Memory B cell (primary cell): ENCODE results near the gene STPG3.
"Not testable (repeated sequence)": the region's sequence is repeated elsewhere in the genome, so short reads cannot be mapped to it uniquely, and the experiment has no call there.

Experiments
- ATAC-seq: fragments of 150-1000 bp; cut with Tn5 transposase; 2 replicates; pipeline ENCODE4 v1.10.0; 2021; ENCODE audit warnings: low read depth, mild to moderate bottlenecking, moderate library complexity
- DNase-seq, 2 donors: peaks; one replicate each; pipeline ENCODE4 v3.0.0; 2022; ENCODE audit warnings: low spot score in 2 of 2
- H3K27ac Mint-ChIP-seq: one replicate; pipeline ENCODE4 v1.8.0; 2022; ENCODE audit warnings: mild to moderate bottlenecking, moderate library complexity, mixed read lengths
- H3K27me3 Mint-ChIP-seq: one replicate; pipeline ENCODE4 v1.8.0; 2022; ENCODE audit warnings: mixed read lengths
- H3K36me3 Mint-ChIP-seq: one replicate; pipeline ENCODE4 v1.8.0; 2022; ENCODE audit warnings: mild to moderate bottlenecking, mixed read lengths
- H3K4me1 Mint-ChIP-seq: one replicate; pipeline ENCODE4 v1.8.0; 2022; ENCODE audit warnings: mixed read lengths
- H3K4me3 Mint-ChIP-seq: one replicate; pipeline ENCODE4 v1.8.0; 2022; ENCODE audit warnings: mild to moderate bottlenecking, moderate library complexity, mixed read lengths
- H3K9me3 Mint-ChIP-seq: one replicate; pipeline ENCODE4 v1.8.0; 2022; ENCODE audit warnings: mixed read lengths

STPG3 gene

DNA sequence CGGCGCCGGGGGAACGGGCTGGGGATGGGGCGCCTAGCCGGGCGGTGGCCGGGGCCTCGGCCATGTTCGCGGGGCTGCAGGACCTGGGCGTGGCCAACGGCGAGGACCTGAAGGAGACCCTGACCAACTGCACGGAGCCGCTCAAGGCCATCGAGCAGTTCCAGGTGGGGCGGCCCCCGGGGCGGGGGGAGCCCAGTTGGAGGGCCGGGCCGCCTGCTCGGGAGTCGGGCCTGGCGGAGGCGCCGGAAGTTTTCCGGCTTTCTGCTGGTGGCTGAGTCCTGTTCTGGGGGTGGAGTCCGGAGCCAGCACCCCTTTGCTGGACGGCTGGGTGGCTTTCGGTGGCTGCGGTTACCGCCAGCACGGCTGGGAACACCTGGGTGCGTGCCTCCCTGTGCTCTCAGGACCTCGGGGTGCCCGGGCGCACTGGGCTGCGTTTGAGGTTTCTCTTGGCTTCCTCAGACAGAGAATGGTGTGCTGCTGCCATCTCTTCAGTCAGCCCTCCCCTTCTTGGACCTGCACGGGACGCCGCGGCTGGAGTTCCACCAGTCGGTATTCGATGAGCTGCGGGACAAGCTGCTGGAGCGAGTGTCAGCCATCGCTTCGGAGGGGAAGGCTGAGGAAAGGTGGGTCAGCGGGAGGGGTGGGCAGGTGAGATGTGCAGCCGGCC is 4.5 kb downstream of the STPG3 start:
- no peaks in the 10 kb centered on the region for H3K36me3 Mint-ChIP-seq
- ATAC-seq (no peak), DNase-seq (no peak)
- peaks cover 9% of the 10 kb centered on the region for H3K4me1 Mint-ChIP-seq
- peak overlapping the region; percentile 84 for H3K4me3 Mint-ChIP-seq
- H3K27ac Mint-ChIP-seq: no peak overlapping the region
- peaks cover 1% of the 10 kb centered on the region for H3K27me3 Mint-ChIP-seq
- no peaks in the 10 kb centered on the region for H3K9me3 Mint-ChIP-seq

DNA sequence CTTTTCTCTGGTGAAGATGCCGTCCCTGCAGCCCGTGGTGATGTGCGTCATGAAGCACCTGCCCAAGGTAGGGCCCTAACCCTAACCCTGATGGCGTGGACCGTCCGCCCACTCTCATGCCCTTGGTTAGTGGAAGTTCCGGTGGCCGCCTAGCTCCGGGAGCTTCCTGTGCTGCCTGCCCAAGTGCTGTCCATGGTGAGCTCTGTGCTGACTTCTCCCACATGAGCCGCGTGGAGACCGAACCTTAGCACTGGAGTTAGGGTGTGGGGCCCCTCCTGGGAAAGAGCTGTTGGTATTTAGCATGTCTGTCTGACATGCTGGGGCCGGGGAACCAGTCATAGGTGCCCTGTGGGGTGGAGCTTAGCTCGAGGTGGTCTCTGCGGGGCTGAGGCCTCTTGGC is 5.3 kb downstream of the STPG3 start:
- Mint-ChIP-seq H3K4me1 (peaks cover 9% of the 10 kb centered on the region), H3K27me3 (no peaks in the 10 kb centered on the region), H3K27ac (no peak overlapping the region), H3K36me3 (no peaks in the 10 kb centered on the region), H3K9me3 (no peaks in the 10 kb centered on the region), H3K4me3 (peak overlapping the region; percentile 84)
- no peak for ATAC-seq
- DNase-seq: no peak

DNA sequence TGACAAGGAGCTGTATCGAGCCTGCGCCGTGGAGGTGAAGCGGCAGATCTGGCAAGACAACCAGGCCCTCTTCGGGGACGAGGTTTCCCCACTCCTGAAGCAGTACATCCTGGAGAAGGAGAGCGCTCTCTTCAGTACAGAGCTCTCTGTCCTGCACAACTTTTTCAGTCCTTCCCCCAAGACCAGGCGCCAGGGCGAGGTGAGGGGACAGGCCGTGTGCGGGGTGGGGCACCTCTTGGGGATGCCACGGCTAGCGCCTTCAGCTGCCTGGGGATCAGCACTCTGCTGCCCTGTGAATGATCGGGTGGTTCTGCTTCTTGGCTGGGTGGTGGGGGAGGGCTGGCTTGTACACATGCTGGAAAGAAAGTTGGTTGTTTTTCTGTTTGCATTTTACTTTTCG is 5.8 kb downstream of the STPG3 start:
- H3K27me3 Mint-ChIP-seq: no peaks in the 10 kb centered on the region
- DNase-seq (no peak), ATAC-seq (no peak)
- H3K36me3 Mint-ChIP-seq: no peaks in the 10 kb centered on the region
- H3K27ac Mint-ChIP-seq: no peak overlapping the region
- peaks cover 12% of the 10 kb centered on the region for H3K4me1 Mint-ChIP-seq
- peak overlapping the region; percentile 39 for H3K4me3 Mint-ChIP-seq
- no peaks in the 10 kb centered on the region for H3K9me3 Mint-ChIP-seq

DNA sequence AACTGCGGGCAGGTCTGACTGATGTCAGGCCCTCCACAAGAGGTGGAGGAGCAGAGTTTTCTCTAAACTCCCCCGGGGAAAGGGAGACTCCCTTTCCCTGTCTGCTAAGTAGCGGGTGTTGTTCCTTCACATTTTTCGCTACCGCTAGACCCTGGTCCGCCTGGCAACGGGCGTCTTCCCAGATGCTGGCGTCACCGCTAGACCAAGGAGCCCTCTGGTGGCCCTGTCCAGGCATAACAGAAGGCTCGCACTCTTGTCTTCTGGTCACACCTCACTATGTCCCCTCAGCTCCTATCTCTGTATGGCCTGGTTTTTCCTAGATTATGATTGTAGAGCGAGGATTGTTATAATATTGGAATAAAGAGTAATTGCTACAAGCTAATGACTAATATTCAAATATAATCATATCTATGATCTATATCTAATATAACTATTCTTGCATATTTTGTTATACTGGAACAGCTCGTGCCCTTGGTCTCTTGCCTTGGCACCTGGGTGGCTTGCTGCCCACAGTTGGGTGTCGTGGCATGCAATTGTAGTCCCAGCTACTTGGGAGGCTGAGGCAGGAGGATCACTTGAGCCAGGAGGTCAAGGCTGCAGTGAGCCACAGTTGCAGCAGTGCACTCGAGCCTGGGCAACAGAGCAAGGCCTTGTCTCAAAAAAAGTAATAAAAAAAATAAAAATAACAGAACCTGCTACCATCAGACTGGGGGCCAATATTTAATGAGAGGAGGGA is 11.3 kb downstream of the STPG3 start:
- not testable (repeated sequence) for H3K4me1 Mint-ChIP-seq, H3K27ac Mint-ChIP-seq, H3K36me3 Mint-ChIP-seq, DNase-seq, ATAC-seq, H3K27me3 Mint-ChIP-seq, H3K4me3 Mint-ChIP-seq, H3K9me3 Mint-ChIP-seq

DNA sequence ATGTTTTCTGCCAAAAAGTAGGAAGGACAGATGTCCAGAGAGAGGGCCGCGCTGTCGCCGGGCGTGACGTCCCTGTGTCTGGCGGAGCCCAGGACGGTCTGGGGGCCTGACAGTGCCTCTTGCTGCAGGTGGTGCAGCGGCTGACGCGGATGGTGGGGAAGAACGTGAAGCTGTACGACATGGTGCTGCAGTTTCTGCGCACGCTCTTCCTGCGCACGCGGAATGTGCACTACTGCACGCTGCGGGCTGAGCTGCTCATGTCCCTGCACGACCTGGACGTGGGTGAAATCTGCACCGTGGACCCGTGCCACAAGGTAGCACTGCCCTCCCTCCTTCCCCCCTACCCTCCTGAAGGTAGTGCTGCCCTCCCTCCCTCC is 11.8 kb downstream of the STPG3 start:
- no peak for ATAC-seq
- no peak for DNase-seq
- no peak overlapping the region for H3K27ac Mint-ChIP-seq
- peaks cover 3% of the 10 kb centered on the region for H3K36me3 Mint-ChIP-seq
- peaks cover 12% of the 10 kb centered on the region for H3K4me1 Mint-ChIP-seq
- H3K27me3 Mint-ChIP-seq: no peaks in the 10 kb centered on the region
- no peaks in the 10 kb centered on the region for H3K9me3 Mint-ChIP-seq
- H3K4me3 Mint-ChIP-seq: no peak overlapping the region

DNA sequence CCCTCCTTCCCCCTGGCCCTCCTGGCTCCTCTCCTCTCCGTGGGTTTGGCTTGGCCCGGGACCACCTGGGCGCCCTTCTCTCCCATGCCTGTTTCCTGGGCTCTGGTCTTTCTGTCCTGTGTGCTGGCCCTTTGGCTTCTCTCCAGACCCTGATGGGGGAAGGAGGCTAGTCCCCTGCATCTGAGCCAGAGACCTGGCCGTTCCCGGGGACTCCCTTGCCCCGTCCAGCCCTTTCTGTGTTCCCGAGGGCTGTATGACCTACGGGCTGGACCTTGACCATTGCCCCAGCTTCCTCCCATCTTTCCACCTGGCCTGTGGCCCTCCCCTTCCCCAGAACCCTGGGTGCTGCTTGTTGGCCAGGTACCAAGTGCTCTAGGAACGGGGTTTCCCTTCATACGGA is 12.4 kb downstream of the STPG3 start:
- DNase-seq (no peak), ATAC-seq (no peak)
- no peaks in the 10 kb centered on the region for H3K27me3 Mint-ChIP-seq
- no peak overlapping the region for H3K27ac Mint-ChIP-seq
- peaks cover 16% of the 10 kb centered on the region for H3K4me1 Mint-ChIP-seq
- H3K4me3 Mint-ChIP-seq: no peak overlapping the region
- no peaks in the 10 kb centered on the region for H3K9me3 Mint-ChIP-seq
- H3K36me3 Mint-ChIP-seq: peaks cover 3% of the 10 kb centered on the region

DNA sequence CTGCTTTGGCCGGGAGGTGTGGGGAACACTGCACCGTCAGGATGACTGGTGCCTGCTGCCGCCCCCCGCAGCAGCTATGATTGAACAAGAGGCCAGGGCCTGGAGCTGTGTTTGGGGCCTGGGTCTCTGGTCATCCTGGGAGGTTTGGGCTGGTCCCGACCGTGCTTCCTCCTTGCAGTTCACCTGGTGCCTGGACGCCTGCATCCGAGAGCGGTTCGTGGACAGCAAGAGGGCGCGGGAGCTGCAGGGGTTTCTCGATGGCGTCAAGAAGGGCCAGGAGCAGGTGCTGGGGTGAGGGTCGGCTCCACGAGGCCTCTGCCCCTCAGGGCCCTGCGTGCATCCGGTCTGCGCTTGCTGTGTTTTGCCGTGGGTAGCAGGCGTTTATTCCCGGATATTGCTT is 13.0 kb downstream of the STPG3 start:
- no peak overlapping the region for H3K27ac Mint-ChIP-seq
- peaks cover 6% of the 10 kb centered on the region for H3K36me3 Mint-ChIP-seq
- no peaks in the 10 kb centered on the region for H3K27me3 Mint-ChIP-seq
- ATAC-seq (no peak), DNase-seq (no peak)
- H3K9me3 Mint-ChIP-seq: no peaks in the 10 kb centered on the region
- no peak overlapping the region for H3K4me3 Mint-ChIP-seq
- H3K4me1 Mint-ChIP-seq: peaks cover 20% of the 10 kb centered on the region

DNA sequence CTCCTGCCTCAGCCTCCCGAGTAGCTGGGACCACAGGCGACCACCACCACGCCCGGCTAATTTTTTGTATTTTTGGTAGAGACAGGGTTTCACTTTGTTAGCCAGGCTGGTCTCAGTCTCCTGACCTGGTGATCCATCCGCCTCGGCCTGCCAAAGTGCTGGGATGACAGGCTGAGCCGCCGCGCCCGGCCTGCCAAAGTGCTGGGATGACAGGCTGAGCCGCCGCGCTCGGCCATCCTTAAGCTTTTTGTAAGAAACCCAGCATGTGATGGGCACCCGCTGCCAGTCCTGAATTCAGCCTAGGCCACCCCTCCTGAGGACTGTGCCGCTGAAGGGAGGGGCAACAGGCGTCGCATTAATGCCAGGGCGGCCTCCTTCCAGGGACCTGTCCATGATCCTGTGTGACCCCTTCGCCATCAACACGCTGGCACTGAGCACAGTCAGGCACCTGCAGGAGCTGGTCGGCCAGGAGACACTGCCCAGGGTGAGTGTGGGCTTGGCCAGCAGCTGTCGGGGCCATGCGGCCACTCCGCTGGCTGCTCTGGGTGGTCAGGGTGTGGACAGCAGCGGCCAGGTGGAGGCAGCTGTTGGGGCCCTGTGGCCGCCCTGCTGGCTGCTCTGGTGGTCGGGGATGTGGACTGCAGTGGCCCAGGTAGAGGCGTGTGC is 14.5 kb downstream of the STPG3 start:
- ATAC-seq: no peak
- Mint-ChIP-seq H3K36me3 (peaks cover 6% of the 10 kb centered on the region), H3K27ac (no peak overlapping the region), H3K27me3 (no peaks in the 10 kb centered on the region), H3K4me1 (peaks cover 26% of the 10 kb centered on the region), H3K9me3 (no peaks in the 10 kb centered on the region), H3K4me3 (no peak overlapping the region)
- DNase-seq: no peak

DNA sequence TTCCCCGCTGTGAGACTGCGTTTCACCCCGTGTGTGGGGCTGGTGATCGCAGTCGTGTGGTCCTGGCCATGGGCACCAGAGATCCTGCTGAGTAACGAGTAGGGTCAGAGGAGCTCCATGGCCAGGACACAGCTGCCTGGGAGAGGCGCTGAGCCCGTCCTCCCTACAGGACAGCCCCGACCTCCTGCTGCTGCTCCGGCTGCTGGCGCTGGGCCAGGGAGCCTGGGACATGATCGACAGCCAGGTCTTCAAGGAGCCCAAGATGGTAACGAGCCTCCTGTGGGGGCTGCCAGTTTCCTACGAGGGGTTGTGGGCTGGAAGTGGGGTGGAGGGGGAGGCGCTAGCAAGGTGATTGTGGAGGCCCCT is 15.1 kb downstream of the STPG3 start:
- Mint-ChIP-seq H3K36me3 (peaks cover 6% of the 10 kb centered on the region), H3K4me3 (no peak overlapping the region), H3K9me3 (no peaks in the 10 kb centered on the region), H3K27me3 (no peaks in the 10 kb centered on the region), H3K27ac (no peak overlapping the region), H3K4me1 (peaks cover 26% of the 10 kb centered on the region)
- ATAC-seq: no peak
- no peak for DNase-seq

DNA sequence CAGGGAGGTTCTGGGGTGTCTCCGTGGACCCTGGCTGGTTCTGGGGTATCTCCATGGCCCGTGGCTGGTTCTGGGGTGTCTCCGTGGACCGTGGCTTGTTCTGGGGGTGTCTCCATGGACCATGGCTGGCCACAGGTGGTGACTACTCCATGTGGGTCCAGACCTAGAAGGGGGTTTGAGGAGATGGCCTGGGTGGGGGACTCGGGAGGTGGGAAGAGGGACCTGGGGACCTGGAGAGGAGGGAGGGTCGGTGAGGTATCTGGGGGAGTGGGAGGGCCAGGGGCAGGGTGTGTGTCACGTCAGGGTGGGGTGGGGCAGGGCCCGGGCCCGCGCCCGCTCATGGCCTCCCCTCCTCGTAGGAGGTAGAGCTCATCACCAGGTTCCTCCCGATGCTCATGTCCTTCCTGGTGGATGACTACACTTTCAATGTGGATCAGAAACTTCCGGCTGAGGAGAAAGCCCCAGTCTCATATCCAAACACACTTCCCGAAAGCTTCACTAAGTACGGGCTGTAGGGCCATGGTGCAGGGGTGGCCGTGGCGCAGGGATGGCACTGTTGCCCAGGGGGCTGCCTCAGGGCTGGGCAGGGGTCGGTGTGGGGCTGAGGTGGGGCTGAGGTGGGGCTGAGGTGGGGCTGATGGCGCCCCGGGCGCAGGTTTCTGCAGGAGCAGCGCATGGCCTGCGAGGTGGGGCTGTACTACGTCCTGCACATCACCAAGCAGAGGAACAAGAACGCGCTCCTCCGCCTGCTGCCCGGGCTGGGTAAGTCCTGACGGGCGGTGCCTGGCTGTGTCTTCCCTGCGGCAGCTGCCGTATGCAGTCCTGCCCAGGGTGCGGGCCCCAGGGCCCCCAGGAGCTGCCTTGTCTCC is 15.7 kb downstream of the STPG3 start:
- H3K4me3 Mint-ChIP-seq: no peak overlapping the region
- H3K27ac Mint-ChIP-seq: no peak overlapping the region
- no peaks in the 10 kb centered on the region for H3K27me3 Mint-ChIP-seq
- DNase-seq: no peak
- ATAC-seq: no peak
- H3K4me1 Mint-ChIP-seq: peaks cover 26% of the 10 kb centered on the region
- peaks cover 6% of the 10 kb centered on the region for H3K36me3 Mint-ChIP-seq
- H3K9me3 Mint-ChIP-seq: no peaks in the 10 kb centered on the region

DNA sequence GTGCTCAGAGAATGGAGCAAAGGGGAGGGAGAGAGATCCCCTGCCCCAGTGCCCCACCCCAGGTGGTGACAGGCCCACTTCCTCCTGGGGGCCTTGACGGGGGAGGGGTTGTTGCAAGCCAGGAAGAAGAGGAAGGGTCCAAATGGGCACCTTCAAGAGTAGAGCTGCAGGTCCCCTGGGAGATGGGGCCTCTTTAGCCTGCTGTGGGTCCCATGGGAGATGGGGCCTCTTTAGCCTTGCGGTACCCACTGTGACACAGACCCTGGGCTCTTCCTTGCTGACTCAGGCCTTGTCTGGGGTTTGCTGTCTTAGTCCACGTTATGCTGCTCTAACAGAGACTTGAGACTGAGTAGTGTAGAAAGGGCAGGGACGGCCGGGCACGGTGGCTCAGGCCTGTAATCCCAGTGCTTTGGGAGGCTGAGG is 16.9 kb downstream of the STPG3 start:
- peak; percentile 44 for ATAC-seq
- H3K27ac Mint-ChIP-seq: peak overlapping the region; percentile 54
- peaks cover 6% of the 10 kb centered on the region for H3K36me3 Mint-ChIP-seq
- no peaks in the 10 kb centered on the region for H3K27me3 Mint-ChIP-seq
- H3K4me3 Mint-ChIP-seq: peak overlapping the region; percentile 87
- H3K9me3 Mint-ChIP-seq: no peaks in the 10 kb centered on the region
- H3K4me1 Mint-ChIP-seq: peaks cover 25% of the 10 kb centered on the region
- DNase-seq: no peak

DNA sequence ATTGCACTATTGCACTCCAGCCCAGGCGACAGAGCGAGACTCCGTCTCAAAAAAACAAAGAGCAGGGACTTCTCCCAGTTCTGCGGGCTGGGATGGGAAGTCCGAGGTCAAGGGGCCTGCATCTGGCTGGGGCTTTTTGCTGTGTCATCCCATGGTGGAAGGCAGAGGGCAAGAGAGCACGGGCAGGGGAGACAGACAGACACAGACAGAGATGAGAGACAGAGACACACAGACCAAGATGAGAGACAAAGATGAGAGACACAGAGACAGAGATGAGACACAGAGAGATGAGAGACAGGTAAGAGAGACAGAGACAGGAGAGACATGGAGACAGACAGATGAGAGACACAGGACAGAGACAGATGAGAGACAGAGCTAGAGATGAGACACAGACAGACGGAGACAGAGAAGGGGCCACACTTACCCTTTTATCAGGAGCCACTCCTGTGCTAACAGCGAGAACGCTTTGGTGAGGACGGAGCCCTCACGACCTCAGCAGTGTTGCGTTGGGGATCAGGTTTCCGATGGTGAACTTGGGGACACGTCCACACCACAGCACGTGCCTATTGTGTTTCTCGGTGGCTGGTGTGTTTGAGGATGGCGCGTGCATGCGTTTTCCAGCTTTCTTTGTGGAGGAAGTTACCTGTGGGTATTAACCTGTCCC is 17.6 kb downstream of the STPG3 start:
- Mint-ChIP-seq H3K4me3 (peak overlapping the region; percentile 87), H3K27me3 (no peaks in the 10 kb centered on the region), H3K36me3 (peaks cover 6% of the 10 kb centered on the region), H3K27ac (peak overlapping the region; percentile 54), H3K9me3 (no peaks in the 10 kb centered on the region), H3K4me1 (peaks cover 22% of the 10 kb centered on the region)
- ATAC-seq (peak; percentile 9), DNase-seq (no peak)

DNA sequence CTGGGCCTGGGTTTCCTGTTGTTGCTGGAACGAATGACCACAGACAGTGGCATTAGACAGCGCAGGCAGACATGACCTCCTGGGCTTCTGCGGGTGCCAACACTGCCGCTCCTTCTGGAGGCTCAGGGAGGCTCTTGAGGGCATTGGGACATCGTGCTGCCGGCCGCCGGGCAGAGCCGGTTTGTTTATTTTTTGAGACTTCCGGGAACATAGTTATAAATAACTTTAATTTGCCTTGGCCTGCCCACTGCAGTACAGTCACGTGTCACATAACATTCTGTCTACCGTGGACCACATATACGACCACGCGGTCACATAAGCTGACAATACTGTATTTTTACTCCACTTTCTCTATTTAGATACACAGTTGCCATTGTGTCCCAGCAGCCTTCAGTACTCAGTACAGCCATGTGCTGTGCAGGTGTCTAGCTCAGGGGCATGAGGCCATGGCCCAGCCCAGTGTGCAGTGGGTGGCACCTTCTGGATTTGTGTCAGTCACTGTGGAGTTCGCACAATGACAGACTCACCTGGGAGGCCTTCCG is 18.2 kb downstream of the STPG3 start:
- Mint-ChIP-seq H3K4me1 (peaks cover 22% of the 10 kb centered on the region), H3K27ac (peak overlapping the region; percentile 54), H3K36me3 (peaks cover 6% of the 10 kb centered on the region), H3K9me3 (no peaks in the 10 kb centered on the region), H3K4me3 (peak overlapping the region; percentile 87), H3K27me3 (no peaks in the 10 kb centered on the region)
- ATAC-seq (peak; percentile 77), DNase-seq (no peak)
